ENCODE measurements around the gene HPCAL1. TPM values are rescaled to one million over a fixed set of nuclear protein-coding genes. Genes with fewer than 3 reads are reported as not detected.
A peak's percentile ranks its signal among the peaks of the same experiment; 100 is the strongest.

HPCAL1 gene
- total and polyA plus RNA-seq, 2 of the 8 experiments (the other 6 are each of a cell fraction or from before 2014, with no cell fraction given) = 5.8 to 8.6 TPM

- TF ChIP-seq CHD1 (IDR thresholded peaks at IDR 0.05; ENCODE audit: low read depth, low read length) (no peak), SUZ12 (IDR thresholded peaks at IDR 0.05; ENCODE audit: low read length) (peak; percentile 5; the same call in 1 of the 2 replicates), E2F6 (IDR thresholded peaks at IDR 0.05) (peak; percentile 99), POU5F1 (IDR thresholded peaks at IDR 0.05; ENCODE audit: low read depth, low read length) (no peak), MAX (IDR thresholded peaks at IDR 0.05) (peak; percentile 99), BACH1 (IDR thresholded peaks at IDR 0.05; ENCODE audit: low read length) (no peak), SIN3A (conservative IDR thresholded peaks at IDR 0.05 in 1 of 2, IDR thresholded peaks at IDR 0.05 in 1 of 2; ENCODE audit: low read depth in 1 of 2, low read length in 2 of 2) (no peak), GTF2F1 (IDR thresholded peaks at IDR 0.05; ENCODE audit: borderline replicate concordance, low read depth, low read length) (peak; percentile 38), RFX5 (IDR thresholded peaks at IDR 0.05; ENCODE audit: borderline replicate concordance, low read depth, low read length) (no peak), ATF2 (IDR thresholded peaks at IDR 0.05; ENCODE audit: low read length) (no peak), POLR2AphosphoS5 (IDR thresholded peaks at IDR 0.05; ENCODE audit: low read depth, low read length) (peak; percentile 48), FOSL1 (IDR thresholded peaks at IDR 0.05; ENCODE audit: insufficient read depth, low read depth, low read length) (no peak), YY1 (IDR thresholded peaks at IDR 0.05; ENCODE audit: low read depth, low read length) (no peak), CBX8 (IDR thresholded peaks at IDR 0.05; ENCODE audit: borderline replicate concordance, low read depth, low read length) (no peak), JUND (IDR thresholded peaks at IDR 0.05; ENCODE audit: low read length) (no peak), KDM4A (IDR thresholded peaks at IDR 0.05; ENCODE audit: low read depth, low read length, severe bottlenecking) (peak; percentile 90), SP2 (IDR thresholded peaks at IDR 0.05; ENCODE audit: low read length) (no peak), HDAC2 (IDR thresholded peaks at IDR 0.05; ENCODE audit: borderline replicate concordance in 1 of 2, low read depth in 2 of 2, low read length in 2 of 2) (no peak), CEBPB (IDR thresholded peaks at IDR 0.05; ENCODE audit: low read depth, low read length) (no peak), EGR1 (IDR thresholded peaks at IDR 0.05; ENCODE audit: borderline replicate concordance, low read depth, low read length) (peak; percentile 48; the same call in 1 of the 2 replicates)
Observed at GRCh38 chr2:10448576-10449485, 146.1 kb downstream of the HPCAL1 start (continued).
